SJCRH30 (cell line): ENCODE measurements around the gene SLC13A2. TPM values are rescaled to one million over a fixed set of nuclear protein-coding genes. Genes with fewer than 3 reads are reported as not detected.

Source experiments
- DNase-seq, 2 experiments: peaks; one replicate each; pipeline ENCODE4 v3.0.0-alpha.2; 2015 to 2020
- H3K27ac ChIP-seq: fragments of 250-450 bp; sonication (Bioruptor Pico); 2 replicates; pipeline ENCODE4 v1.5.1; 2020; ENCODE audit warnings: mild to moderate bottlenecking, moderate library complexity
- H3K27me3 ChIP-seq: fragments of 250-450 bp; sonication (Bioruptor Pico); 2 replicates; pipeline ENCODE4 v1.5.1; 2020; ENCODE audit warnings: mild to moderate bottlenecking, moderate library complexity
- H3K36me3 ChIP-seq: fragments of 250-450 bp; sonication (Bioruptor Pico); 2 replicates; pipeline ENCODE4 v1.5.1; 2020; ENCODE audit warnings: mild to moderate bottlenecking, moderate library complexity
- H3K4me1 ChIP-seq: fragments of 250-450 bp; sonication (Bioruptor Pico); 2 replicates; pipeline ENCODE4 v1.5.1; 2020; ENCODE audit warnings: mild to moderate bottlenecking, moderate library complexity
- H3K4me3 ChIP-seq: fragments of 250-450 bp; sonication (Bioruptor Pico); 2 replicates; pipeline ENCODE4 v1.5.1; 2020; ENCODE audit warnings: mild to moderate bottlenecking, moderate library complexity
- H3K9me3 ChIP-seq: fragments of 250-450 bp; sonication (Bioruptor Pico); replicated peaks from 2 replicates; pipeline ENCODE4 v1.5.1; 2020; ENCODE audit warnings: mild to moderate bottlenecking, moderate library complexity
- total RNA-seq: library from RNA; depleted of rRNA; stranded (reverse); fragments of >200 nt; shearing (Covaris generic); gene quantifications from 2 replicates; pipeline ENCODE4 v1.2.3, GENCODE V29; 2014; rRNA removed

The SLC13A2 gene
- total RNA-seq, 1 experiment from 2014 or later: not detected

DNA sequence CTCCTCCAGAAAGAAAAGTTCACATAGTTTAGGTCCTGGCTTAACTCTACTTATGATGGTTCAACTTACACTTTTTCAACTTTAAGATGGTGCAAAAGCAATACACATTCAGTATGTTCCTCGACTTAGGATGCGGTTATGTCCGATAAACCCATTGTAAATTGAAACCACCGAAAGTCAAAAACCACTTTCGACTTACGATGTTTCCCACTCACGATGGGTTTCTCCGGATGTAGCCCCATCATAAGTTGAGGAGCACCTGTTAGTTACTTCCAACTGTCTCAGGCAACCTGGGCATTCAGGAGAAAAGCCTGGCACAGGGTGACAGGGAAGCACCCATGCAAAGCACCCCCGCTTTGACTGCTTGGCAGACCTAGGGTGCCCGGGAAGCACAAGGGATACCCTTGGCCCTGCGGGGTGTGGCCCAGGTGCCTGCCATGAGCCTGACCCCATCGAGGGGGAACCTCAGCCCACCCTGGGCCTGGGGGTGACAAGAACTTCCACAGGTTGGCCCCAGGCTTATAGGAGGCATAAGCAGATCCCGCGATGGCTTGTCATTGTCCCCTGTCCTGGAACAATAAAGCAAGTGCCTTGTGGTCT is 65.0 kb downstream of the SLC13A2 start:
- no peaks in the 10 kb centered on the region for H3K36me3 ChIP-seq
- H3K4me3 ChIP-seq: no peak overlapping the region
- no peaks in the 10 kb centered on the region for H3K4me1 ChIP-seq
- H3K27me3 ChIP-seq: peaks cover 3% of the 10 kb centered on the region; the same call in 1 of the 2 replicates
- no peak for DNase-seq
- no peaks in the 10 kb centered on the region for H3K9me3 ChIP-seq
- no peak overlapping the region for H3K27ac ChIP-seq

DNA sequence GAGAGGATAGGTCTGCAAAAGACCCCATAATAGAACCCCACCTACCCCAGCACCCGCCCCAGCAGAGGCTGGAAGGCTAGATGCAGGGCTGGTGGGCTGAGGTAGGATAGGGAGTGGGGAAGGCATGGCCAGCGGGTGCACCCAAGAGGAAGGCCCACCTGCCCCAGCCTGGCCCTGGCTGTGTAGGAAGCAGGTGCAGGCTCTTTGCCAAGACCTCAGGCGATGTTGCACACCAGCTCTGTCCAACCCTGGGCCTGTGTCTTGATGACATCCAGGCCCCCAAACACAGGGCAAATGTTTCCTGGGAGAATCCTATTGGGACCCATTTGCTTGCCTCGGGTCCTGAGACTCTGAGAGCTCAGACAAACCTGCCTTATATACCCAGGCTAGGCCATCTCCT is 66.8 kb downstream of the SLC13A2 start:
- DNase-seq: no peak
- H3K36me3 ChIP-seq: no peaks in the 10 kb centered on the region
- H3K4me3 ChIP-seq: no peak overlapping the region
- no peak overlapping the region for H3K27ac ChIP-seq
- no peaks in the 10 kb centered on the region for H3K4me1 ChIP-seq
- no peaks in the 10 kb centered on the region for H3K9me3 ChIP-seq
- H3K27me3 ChIP-seq: peaks cover 3% of the 10 kb centered on the region; the same call in 1 of the 2 replicates

DNA sequence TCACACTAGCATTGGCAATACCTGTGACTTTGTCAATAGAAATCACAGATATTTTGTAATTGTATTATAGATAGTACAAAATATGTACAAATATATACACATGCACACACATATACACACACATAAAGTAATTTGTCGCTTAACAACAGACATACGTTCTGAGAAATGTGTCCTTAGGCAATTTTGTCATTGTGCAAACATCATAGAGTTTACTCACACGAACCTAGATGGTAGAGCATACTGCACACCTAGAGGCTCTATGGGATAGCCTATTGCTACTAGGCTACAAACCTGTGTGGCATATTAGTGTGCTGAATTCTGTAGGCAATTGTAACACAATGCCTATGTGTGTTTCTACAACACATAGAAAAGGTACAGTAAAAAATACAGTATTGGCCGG is 68.0 kb downstream of the SLC13A2 start:
- DNase-seq: no peak
- Histone ChIP-seq H3K36me3 (no peaks in the 10 kb centered on the region), H3K4me1 (no peaks in the 10 kb centered on the region), H3K27me3 (0 out of 2 replicates have a peak, but pooled peaks cover 1% of the 10 kb centered on the region), H3K4me3 (no peak overlapping the region), H3K27ac (no peak overlapping the region), H3K9me3 (no peaks in the 10 kb centered on the region)

DNA sequence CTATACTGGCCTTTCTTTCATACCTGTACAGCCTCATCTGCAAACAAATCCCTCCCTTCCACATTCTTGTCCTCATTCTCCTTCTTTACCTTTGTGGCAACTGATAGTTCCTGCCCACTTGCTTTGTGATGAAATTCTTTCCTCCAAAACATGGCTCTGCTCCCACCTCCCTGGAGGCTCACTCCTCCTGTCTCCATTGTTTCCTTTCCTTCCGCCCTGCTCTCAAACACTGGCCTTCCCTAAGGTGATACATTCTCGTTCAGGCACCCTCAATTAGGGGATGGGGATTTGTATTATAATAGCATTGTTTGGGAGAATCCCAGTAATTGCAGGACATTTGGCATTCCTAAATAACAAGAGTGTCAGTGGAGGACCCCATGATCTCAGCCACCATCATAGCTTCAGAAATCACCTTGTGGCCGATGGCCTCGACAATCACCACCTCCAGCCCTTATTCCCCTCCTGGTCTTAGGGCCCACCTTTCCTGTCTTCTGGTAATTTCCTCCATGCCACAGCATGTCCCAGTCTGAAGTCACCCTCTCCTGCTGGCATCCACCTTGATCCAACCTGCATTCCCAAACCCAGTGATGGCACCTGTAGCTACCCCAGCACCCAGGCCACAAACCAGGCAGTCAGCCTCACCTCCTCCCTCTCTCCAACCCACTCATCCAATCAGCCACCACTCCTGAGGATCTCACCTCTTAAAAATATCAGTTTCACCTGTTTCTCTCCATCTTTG is 71.1 kb downstream of the SLC13A2 start:
- Histone ChIP-seq H3K4me3 (no peak overlapping the region), H3K27ac (no peak overlapping the region), H3K4me1 (no peaks in the 10 kb centered on the region), H3K27me3 (no peaks in the 10 kb centered on the region), H3K9me3 (no peaks in the 10 kb centered on the region), H3K36me3 (no peaks in the 10 kb centered on the region)
- DNase-seq: no peak

DNA sequence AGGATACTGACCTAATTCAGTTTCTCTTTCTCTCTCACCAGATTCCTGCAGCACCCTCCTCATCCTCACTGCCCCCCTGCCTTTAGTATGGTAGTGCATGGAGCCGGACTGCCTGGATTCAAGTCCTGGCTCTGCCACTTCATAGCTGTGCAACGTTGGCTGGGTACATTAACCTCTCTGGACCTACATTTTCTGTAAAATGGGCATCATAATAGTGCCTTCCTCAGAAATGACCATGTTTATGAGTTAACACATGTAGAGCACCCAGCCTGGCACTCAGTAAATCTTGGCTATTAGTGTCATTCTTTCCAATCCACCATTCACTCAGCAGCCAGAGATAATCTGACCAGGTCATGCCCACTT is 71.7 kb downstream of the SLC13A2 start:
- no peak overlapping the region for H3K27ac ChIP-seq
- H3K36me3 ChIP-seq: no peaks in the 10 kb centered on the region
- no peak overlapping the region for H3K4me3 ChIP-seq
- no peaks in the 10 kb centered on the region for H3K4me1 ChIP-seq
- no peaks in the 10 kb centered on the region for H3K9me3 ChIP-seq
- DNase-seq: no peak
- H3K27me3 ChIP-seq: no peaks in the 10 kb centered on the region

DNA sequence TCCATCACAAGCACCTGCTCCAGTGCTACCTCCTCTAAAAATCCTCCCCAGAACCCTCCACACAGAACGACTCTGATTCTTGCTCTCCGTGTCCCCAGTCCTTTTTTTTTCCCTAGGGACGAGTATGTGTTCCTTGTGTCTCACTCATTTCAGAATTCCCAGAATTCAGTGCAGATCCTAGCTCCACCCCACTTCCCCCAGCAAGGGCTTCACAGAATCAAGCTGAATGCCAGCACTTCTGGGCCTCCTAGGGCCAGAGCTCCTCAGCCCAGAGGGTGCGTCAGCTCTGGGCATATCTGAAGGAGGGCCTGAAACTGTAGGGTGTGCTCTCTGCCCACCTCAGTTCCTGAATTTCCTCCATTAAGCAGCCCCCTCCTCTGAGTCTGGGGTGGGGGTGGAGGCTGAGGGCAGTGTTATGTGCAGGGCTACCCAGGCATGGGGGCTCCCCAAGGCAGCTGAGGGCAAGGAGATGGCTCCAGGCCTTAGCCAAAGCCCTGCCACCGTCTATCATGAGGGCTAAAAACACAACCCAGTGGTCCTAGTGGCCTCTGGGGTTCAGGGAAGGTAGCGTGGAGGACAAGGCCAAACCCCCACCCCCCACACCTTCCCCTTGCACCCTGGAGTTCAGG is 72.5 kb downstream of the SLC13A2 start:
- H3K27me3 ChIP-seq: no peaks in the 10 kb centered on the region
- H3K9me3 ChIP-seq: no peaks in the 10 kb centered on the region
- no peaks in the 10 kb centered on the region for H3K36me3 ChIP-seq
- no peak overlapping the region for H3K4me3 ChIP-seq
- no peak overlapping the region for H3K27ac ChIP-seq
- no peaks in the 10 kb centered on the region for H3K4me1 ChIP-seq
- peak in 1 of 2 experiments; percentile 26 for DNase-seq

DNA sequence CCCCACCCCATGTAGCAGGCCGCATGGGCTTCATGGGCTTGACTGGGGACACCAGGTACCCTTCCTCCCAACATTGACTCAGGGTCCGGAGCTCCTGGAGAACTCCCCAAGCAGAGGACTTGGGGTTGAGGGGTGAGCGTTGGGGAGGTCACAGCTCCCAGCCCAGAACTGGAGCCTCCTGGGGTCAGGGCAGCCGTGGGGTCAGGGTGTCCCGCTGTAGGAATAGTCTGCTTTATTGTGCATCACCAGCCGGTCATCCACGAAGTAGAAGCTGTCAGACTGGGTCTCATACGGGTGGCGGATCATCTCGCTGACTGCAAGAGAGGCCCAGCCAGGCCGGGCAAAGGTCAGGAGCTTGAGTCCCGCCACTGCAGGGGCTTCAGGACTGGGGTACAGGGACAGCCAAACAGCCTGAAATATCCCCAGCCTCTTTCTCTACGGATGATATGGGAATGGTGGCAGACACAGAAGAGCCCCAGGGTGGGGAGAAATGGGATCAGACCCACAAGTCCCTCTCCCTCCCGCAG is 73.7 kb downstream of the SLC13A2 start:
- no peaks in the 10 kb centered on the region for H3K27me3 ChIP-seq
- H3K9me3 ChIP-seq: no peaks in the 10 kb centered on the region
- H3K4me3 ChIP-seq: no peak overlapping the region
- H3K4me1 ChIP-seq: no peaks in the 10 kb centered on the region
- DNase-seq: no peak
- no peaks in the 10 kb centered on the region for H3K36me3 ChIP-seq
- no peak overlapping the region for H3K27ac ChIP-seq

Other genes with a start within 250 kb of the SLC13A2 start
- gene TMEM97, start 154.4 kb upstream of the SLC13A2 start, total RNA-seq: 301 and 322 TPM in 2 replicates
- 28.8 and 33.2 TPM in 2 replicates for gene IFT20, start 138.2 kb upstream of the SLC13A2 start, total RNA-seq
- 28.1 and 34.6 TPM in 2 replicates for gene TNFAIP1, start 137.9 kb upstream of the SLC13A2 start, total RNA-seq
- 95.1 and 102 TPM in 2 replicates for gene POLDIP2, start 116.1 kb upstream of the SLC13A2 start, total RNA-seq
- not detected in 2 replicates for gene SEBOX, start 108.4 kb upstream of the SLC13A2 start, total RNA-seq
- 0.08 and 0.16 TPM in 2 replicates for gene VTN, start 103.3 kb upstream of the SLC13A2 start, total RNA-seq
- gene SARM1, start 102.0 kb upstream of the SLC13A2 start, total RNA-seq: 14.9 and 16.1 TPM in 2 replicates
- gene SLC46A1, start 67.4 kb upstream of the SLC13A2 start, total RNA-seq: 10.6 and 11.0 TPM in 2 replicates
- not detected in 2 replicates for gene FOXN1, start 32.7 kb downstream of the SLC13A2 start, total RNA-seq
- 53.7 and 58.7 TPM in 2 replicates for gene UNC119, start 79.0 kb downstream of the SLC13A2 start, total RNA-seq
- gene PIGS, start 97.9 kb downstream of the SLC13A2 start, total RNA-seq: 38.0 and 41.8 TPM in 2 replicates
- 0.18 and 0.47 TPM in 2 replicates for gene ALDOC, start 103.3 kb downstream of the SLC13A2 start, total RNA-seq
- gene SPAG5, start 125.4 kb downstream of the SLC13A2 start, total RNA-seq: 131 and 147 TPM in 2 replicates
- 16.1 and 19.9 TPM in 2 replicates for gene RSKR, start 140.5 kb downstream of the SLC13A2 start, total RNA-seq
- gene BLTP2, start 171.5 kb downstream of the SLC13A2 start, total RNA-seq: 115 and 120 TPM in 2 replicates
- gene SDF2, start 188.3 kb downstream of the SLC13A2 start, total RNA-seq: 46.0 and 49.6 TPM in 2 replicates
- gene SUPT6H, start 188.6 kb downstream of the SLC13A2 start, total RNA-seq: 60.2 and 66.3 TPM in 2 replicates
- gene PROCA1, start 238.2 kb downstream of the SLC13A2 start, total RNA-seq: 5.4 and 7.0 TPM in 2 replicates
- 191 and 201 TPM in 2 replicates for gene RAB34, start 244.2 kb downstream of the SLC13A2 start, total RNA-seq
- 1,716 and 1,788 TPM in 2 replicates for gene RPL23A, start 246.3 kb downstream of the SLC13A2 start, total RNA-seq